CD4-positive, alpha-beta T cell treated with Interleukin-10 for 1 hour (primary cell): Measurements from ENCODE around the gene TSGA10IP.

ENCODE experiments used
- DNase-seq: peaks from one replicate; pipeline ENCODE4 v3.0.0-alpha.2; 2020

TSGA10IP gene

DNA sequence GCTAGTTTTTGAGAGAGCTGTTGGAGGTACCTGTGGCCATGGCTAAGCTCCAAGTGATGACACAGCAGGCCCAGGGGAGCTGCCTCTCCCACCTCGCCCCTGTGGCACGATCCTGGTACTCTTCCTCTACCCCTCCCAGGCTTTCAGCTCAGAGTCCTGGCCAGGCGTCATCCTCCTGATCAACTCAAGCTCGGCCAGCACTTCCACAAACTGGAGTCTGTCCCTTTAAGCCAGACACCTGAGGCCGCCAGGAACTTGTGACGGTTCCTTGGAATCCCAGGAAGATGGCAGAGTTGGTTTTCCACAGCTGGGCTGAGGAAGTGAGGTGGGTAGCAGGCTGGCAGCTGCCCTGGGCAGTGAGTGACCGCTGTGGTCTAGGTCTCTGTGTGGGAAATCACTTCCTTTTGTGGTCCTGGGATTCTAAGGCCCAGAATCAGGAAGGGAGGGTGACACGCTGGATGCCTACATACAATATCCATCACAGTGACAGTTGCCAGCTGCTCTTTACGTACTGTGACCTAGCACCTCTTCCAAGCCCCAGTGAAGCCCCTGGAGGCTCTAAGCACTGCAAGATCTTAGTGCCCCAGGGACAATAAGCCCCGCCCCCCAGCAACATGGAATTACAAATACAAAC is 63.3 kb downstream of the TSGA10IP start:
- DNase-seq, result no peak
